Right renal cortex interstitium (tissue), 3 donors: ENCODE results near the gene GINS3. TPM values are rescaled to one million over a fixed set of nuclear protein-coding genes. Genes with fewer than 3 reads are reported as not detected.

Experiments used
- polyA plus RNA-seq, 3 donors: library from polyadenylated mRNA; unstranded; fragments of 120-200 nt; gene quantifications; one replicate each; pipeline ENCODE4 v1.2.1, GENCODE V29; 2013; ENCODE audit not compliant: insufficient read length in 3 of 3

GINS3 gene
- polyA plus RNA-seq, 3 donors: 11.8 to 13.9 (median 13.2) TPM

Other genes with a start within 250 kb of the GINS3 start
- gene CSNK2A2, start 194.4 kb upstream of the GINS3 start, polyA plus RNA-seq: 10 to 100 TPM; 69.7 to 73.5 (median 73.1) TPM
- not detected for gene PRSS54, start 97.4 kb upstream of the GINS3 start, polyA plus RNA-seq
- gene NDRG4, start 107.7 kb downstream of the GINS3 start, polyA plus RNA-seq: 1 to 10 TPM; 7.8 to 9.7 (median 8.0) TPM
- gene SETD6, start 123.0 kb downstream of the GINS3 start, polyA plus RNA-seq: 10 to 100 TPM; 24.8 to 31.1 (median 29.1) TPM
- gene CNOT1, start 237.4 kb downstream of the GINS3 start, polyA plus RNA-seq: 100 to 1,000 TPM; 201 to 204 (median 204) TPM